Activated CD4-positive, alpha-beta T cell treated with anti-CD3 and anti-CD28 coated beads for 36 hours (primary cell): ENCODE measurements around the gene PCYOX1L. TPM values are rescaled to one million over a fixed set of nuclear protein-coding genes. Genes with fewer than 3 reads are reported as not detected.
A peak's percentile ranks its signal among the peaks of the same experiment; 100 is the strongest.

Source experiments
- ATAC-seq: fragments of 200-7000 bp; cut with Tn5 transposase; one replicate; pipeline ENCODE4 v1.10.0; 2021; ENCODE audit warnings: mild to moderate bottlenecking, moderate library complexity
- CTCF ChIA-PET: fragments of 350-600 bp; sonication (Branson Sonifier 250); formaldehyde crosslinking; loops from one replicate; lab custom pipeline; 2021; ENCODE audit warnings: antibody characterized with exemption; lab: Charles Lee
- POLR2A ChIA-PET: fragments of 350-600 bp; sonication (Branson Sonifier 250); formaldehyde crosslinking; loops from one replicate; lab custom pipeline; 2021; ENCODE audit warnings: antibody characterized with exemption, inconsistent platforms; lab: Charles Lee
- DNase-seq: peaks from one replicate; pipeline ENCODE4 v3.0.0-alpha.2; 2020
- H3K27ac Mint-ChIP-seq: one replicate; pipeline ENCODE4 v1.8.0; 2021; ENCODE audit warnings: mixed read lengths
- H3K27me3 Mint-ChIP-seq: one replicate; pipeline ENCODE4 v1.8.0; 2021; ENCODE audit warnings: mixed read lengths
- H3K36me3 Mint-ChIP-seq: one replicate; pipeline ENCODE4 v1.8.0; 2021; ENCODE audit warnings: low read depth, mixed read lengths
- H3K4me1 Mint-ChIP-seq: one replicate; pipeline ENCODE4 v1.8.0; 2021; ENCODE audit warnings: mixed read lengths
- H3K4me3 Mint-ChIP-seq: one replicate; pipeline ENCODE4 v1.8.0; 2021; ENCODE audit warnings: mild to moderate bottlenecking, moderate library complexity, mixed read lengths
- H3K9me3 Mint-ChIP-seq: one replicate; pipeline ENCODE4 v1.8.0; 2021; ENCODE audit warnings: low read depth, mixed read lengths
- intact Hi-C, 2 experiments: fragments of 100-400 bp; cut with DNase I in 1 of 2; cut with micrococcal nuclease in 1 of 2; formaldehyde crosslinking; loops; one replicate each; pipeline versions ENCODE4 v1.14.2 to v1.15.1; 2022 to 2024; cut with DNase I, micrococcal nuclease
- total RNA-seq, 2 experiments: library from RNA; stranded (reverse); gene quantifications; one replicate each; pipeline ENCODE4 v1.2.3, GENCODE V29; 2021

The PCYOX1L gene
- total RNA-seq, result 10 to 100 TPM; 17.5 to 18.8 TPM

- intact Hi-C loops, result loop anchor here (1.0 to 5.0 kb wide), 6 partner anchors 12 to 1055 kb away; partner anchors contain the start of genes GRPEL2 (in 2 of the 2), CD74 (in 1 of the 2), CSNK1A1 (in 1 of the 2) and PPARGC1B (in 1 of the 2)
- ATAC-seq, result peak; percentile 98
- Mint-ChIP-seq H3K27ac (peak within 1 kb of the TSS; percentile 89), H3K36me3 (peaks cover 39% of the 10 kb centered on the region), H3K4me1 (peaks cover 66% of the 10 kb centered on the region), H3K9me3 (no peaks in the 10 kb centered on the region), H3K4me3 (peak within 1 kb of the TSS; percentile 94), H3K27me3 (no peaks in the 10 kb centered on the region)
- CTCF ChIA-PET, result interaction anchor here (0.7 to 7.8 kb wide), 10 partner anchors 9 to 194 kb away, joined by 3 to 84 read pairs (median 6); partner anchors contain the start of genes CSNK1A1 and GRPEL2
- POLR2A ChIA-PET, result interaction anchor here (0.5 to 1.7 kb wide), 6 partner anchors 8 to 398 kb away, joined by 3 to 22 read pairs (median 4); partner anchors contain the start of genes CSNK1A1 and GRPEL2
- DNase-seq, result peak; percentile 96
Observed at GRCh38 chr5:149357370-149358293, at the start of gene PCYOX1L. Gene PCYOX1L (plus strand): TSS chr5:149358046. CDS start chr5:149358069, 23 bp downstream.

GRCh38 chr5:149309354-149309753 is 48.5 kb upstream of the PCYOX1L start:
- Mint-ChIP-seq H3K9me3 (no peaks in the 10 kb centered on the region), H3K27ac (no peak overlapping the region), H3K36me3 (no peaks in the 10 kb centered on the region), H3K4me1 (peaks cover 8% of the 10 kb centered on the region), H3K27me3 (no peaks in the 10 kb centered on the region), H3K4me3 (no peak overlapping the region)
- POLR2A ChIA-PET, result no interaction called here
- intact Hi-C loops, result no loop called here
- DNase-seq (no peak), ATAC-seq (no peak)
- CTCF ChIA-PET, result no interaction called here

GRCh38 chr5:149310488-149310887 is 47.4 kb upstream of the PCYOX1L start:
- Mint-ChIP-seq H3K27ac (no peak overlapping the region), H3K4me3 (no peak overlapping the region), H3K27me3 (no peaks in the 10 kb centered on the region), H3K36me3 (no peaks in the 10 kb centered on the region), H3K4me1 (peaks cover 8% of the 10 kb centered on the region), H3K9me3 (no peaks in the 10 kb centered on the region)
- ChIA-PET POLR2A (no interaction called here), CTCF (interaction anchor here (1.3 kb wide), 1 partner anchor 19 kb away, joined by 3 read pairs; no protein-coding TSS in a partner anchor)
- ATAC-seq (no peak), DNase-seq (no peak)
- intact Hi-C loops, result loop anchor here in 1 of 2 experiments (10.0 kb wide), 1 partner anchor 254 kb away; no protein-coding TSS in a partner anchor

GRCh38 chr5:149310947-149311658 is 46.7 kb upstream of the PCYOX1L start:
- H3K36me3 Mint-ChIP-seq, result no peaks in the 10 kb centered on the region

GRCh38 chr5:149313151-149313841 is 44.5 kb upstream of the PCYOX1L start:
- intact Hi-C loops, result loop anchor here in 1 of 2 experiments (10.0 kb wide), 1 partner anchor 252 kb away; no protein-coding TSS in a partner anchor
- no peak overlapping the region for H3K27ac Mint-ChIP-seq

More at GRCh38 chr5:149310947-149311658, 46.7 kb upstream of the PCYOX1L start:
- CTCF ChIA-PET, result interaction anchor here (1.3 kb wide), 1 partner anchor 19 kb away, joined by 3 read pairs; no protein-coding TSS in a partner anchor
- intact Hi-C loops, result loop anchor here in 1 of 2 experiments (10.0 kb wide), 1 partner anchor 254 kb away; no protein-coding TSS in a partner anchor
- ATAC-seq (no peak), DNase-seq (peak; percentile 17)
- POLR2A ChIA-PET, result no interaction called here
- no peaks in the 10 kb centered on the region for H3K9me3 Mint-ChIP-seq
- H3K4me1 Mint-ChIP-seq, result peaks cover 8% of the 10 kb centered on the region
- H3K4me3 Mint-ChIP-seq, result no peak overlapping the region
- H3K27ac Mint-ChIP-seq, result no peak overlapping the region
- no peaks in the 10 kb centered on the region for H3K27me3 Mint-ChIP-seq

GRCh38 chr5:149314571-149315111 is 43.2 kb upstream of the PCYOX1L start:
- DNase-seq (no peak), ATAC-seq (peak; percentile 44)
- H3K9me3 Mint-ChIP-seq, result no peaks in the 10 kb centered on the region
- intact Hi-C loops, result loop anchor here in 1 of 2 experiments (10.0 kb wide), 1 partner anchor 250 kb away; no protein-coding TSS in a partner anchor
- H3K27ac Mint-ChIP-seq, result no peak overlapping the region
- H3K36me3 Mint-ChIP-seq, result no peaks in the 10 kb centered on the region
- POLR2A ChIA-PET, result no interaction called here
- peaks cover 8% of the 10 kb centered on the region for H3K4me1 Mint-ChIP-seq
- CTCF ChIA-PET, result interaction anchor here (0.7 to 2.0 kb wide), 11 partner anchors 10 to 250 kb away, joined by 3 to 8 read pairs (median 5); no protein-coding TSS in a partner anchor
- no peak overlapping the region for H3K4me3 Mint-ChIP-seq
- no peaks in the 10 kb centered on the region for H3K27me3 Mint-ChIP-seq

More at GRCh38 chr5:149313151-149313841, 44.5 kb upstream of the PCYOX1L start:
- Mint-ChIP-seq H3K4me1 (peaks cover 8% of the 10 kb centered on the region), H3K4me3 (no peak overlapping the region), H3K27me3 (no peaks in the 10 kb centered on the region), H3K36me3 (no peaks in the 10 kb centered on the region), H3K9me3 (no peaks in the 10 kb centered on the region)
- ChIA-PET POLR2A (no interaction called here), CTCF (interaction anchor here (1.0 to 2.0 kb wide), 3 partner anchors 8 to 59 kb away, joined by 3 to 7 read pairs (median 3); no protein-coding TSS in a partner anchor)
- no peak for ATAC-seq
- DNase-seq, result no peak

GRCh38 chr5:149315753-149316152 is 42.1 kb upstream of the PCYOX1L start:
- Mint-ChIP-seq H3K27ac (no peak overlapping the region), H3K4me1 (peaks cover 7% of the 10 kb centered on the region), H3K27me3 (no peaks in the 10 kb centered on the region), H3K36me3 (no peaks in the 10 kb centered on the region), H3K9me3 (no peaks in the 10 kb centered on the region), H3K4me3 (no peak overlapping the region)
- ChIA-PET CTCF (interaction anchor here (0.7 to 2.6 kb wide), 7 partner anchors 8 to 249 kb away, joined by 3 to 23 read pairs (median 6); no protein-coding TSS in a partner anchor), POLR2A (no interaction called here)
- ATAC-seq (no peak), DNase-seq (no peak)
- intact Hi-C loops, result loop anchor here in 1 of 2 experiments (10.0 kb wide), 1 partner anchor 249 kb away; no protein-coding TSS in a partner anchor

- H3K27me3 Mint-ChIP-seq, result no peaks in the 10 kb centered on the region
- intact Hi-C loops, result loop anchor here (1.0 to 10.0 kb wide), 3 partner anchors 54 to 247 kb away; no protein-coding TSS in a partner anchor
- no peaks in the 10 kb centered on the region for H3K36me3 Mint-ChIP-seq
- no peak overlapping the region for H3K4me3 Mint-ChIP-seq
- ChIA-PET POLR2A (no interaction called here), CTCF (interaction anchor here (0.6 to 2.6 kb wide), 28 partner anchors 9 to 247 kb away, joined by 3 to 23 read pairs (median 4); partner anchors contain the start of genes GRPEL2 and PCYOX1L)
- no peaks in the 10 kb centered on the region for H3K9me3 Mint-ChIP-seq
- no peak overlapping the region for H3K27ac Mint-ChIP-seq
- peak; percentile 52 for DNase-seq
- no peaks in the 10 kb centered on the region for H3K4me1 Mint-ChIP-seq
- peak; percentile 74 for ATAC-seq
Observed at GRCh38 chr5:149317281-149318048, 40.4 kb upstream of the PCYOX1L start.

- no peak for DNase-seq
- ATAC-seq, result no peak
- H3K27me3 Mint-ChIP-seq, result no peaks in the 10 kb centered on the region
- H3K36me3 Mint-ChIP-seq, result no peaks in the 10 kb centered on the region
- ChIA-PET CTCF (interaction anchor here (0.6 to 2.9 kb wide), 5 partner anchors 49 to 244 kb away, joined by 3 to 22 read pairs (median 13); no protein-coding TSS in a partner anchor), POLR2A (no interaction called here)
- no peak overlapping the region for H3K27ac Mint-ChIP-seq
- H3K4me1 Mint-ChIP-seq, result no peaks in the 10 kb centered on the region
- intact Hi-C loops, result loop anchor here in 1 of 2 experiments (10.0 kb wide), 1 partner anchor 246 kb away; no protein-coding TSS in a partner anchor
- H3K9me3 Mint-ChIP-seq, result peaks cover 1% of the 10 kb centered on the region
- no peak overlapping the region for H3K4me3 Mint-ChIP-seq
Observed at GRCh38 chr5:149319174-149319573, 38.7 kb upstream of the PCYOX1L start.
